ENCODE data around the gene SPRED2. TPM values are rescaled to one million over a fixed set of nuclear protein-coding genes. Genes with fewer than 3 reads are reported as not detected.

SPRED2 gene
- total RNA-seq, 1 donor from 2014 or later: 46.3 TPM

DNA sequence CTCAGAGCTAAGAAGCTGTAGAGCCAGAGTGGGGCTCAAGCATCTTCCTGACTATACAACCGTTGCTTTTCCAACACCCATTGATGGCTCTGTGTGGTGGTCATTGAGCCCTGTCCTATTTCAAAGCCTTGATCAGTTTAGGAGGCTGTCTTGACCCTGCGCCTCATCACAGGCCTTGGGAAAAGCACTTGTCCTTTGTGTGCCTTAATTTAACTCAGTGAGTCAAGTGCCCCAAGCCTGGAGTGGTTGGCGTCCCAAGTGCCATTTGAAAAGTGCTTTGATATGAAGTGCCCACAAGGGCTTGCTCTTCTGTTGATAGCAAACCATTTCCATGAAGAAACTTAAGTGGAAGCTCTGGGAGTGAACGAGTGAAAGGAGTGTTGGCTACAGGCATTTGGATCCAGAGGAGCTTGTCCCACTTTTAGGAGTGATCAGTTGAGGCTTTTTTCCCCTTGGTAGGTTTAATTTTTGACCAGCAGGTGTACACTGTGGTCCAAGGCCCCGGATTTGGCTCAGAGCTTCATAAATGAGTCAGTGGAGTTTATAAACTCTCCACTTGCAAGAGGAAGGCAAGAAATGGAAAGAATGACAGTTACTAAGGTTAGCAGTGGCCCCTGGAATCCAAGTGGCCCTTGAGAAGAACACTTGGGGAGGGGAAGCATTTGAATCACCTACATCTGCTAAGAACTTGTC, 154.5 kb downstream of the SPRED2 start:
- DNase-seq (ENCODE audit: extremely low spot score, unreplicated experiment): peak; percentile 51
- no peak overlapping the region for H3K27ac Mint-ChIP-seq (ENCODE audit: unreplicated experiment)
- no peak for TF ChIP-seq CTCF (IDR thresholded peaks at IDR 0.05)
- H3K9me3 Mint-ChIP-seq (ENCODE audit: unreplicated experiment): no peaks in the 10 kb centered on the region
- H3K4me3 Mint-ChIP-seq (ENCODE audit: unreplicated experiment): no peak overlapping the region
- peaks cover 18% of the 10 kb centered on the region for H3K36me3 Mint-ChIP-seq (ENCODE audit: unreplicated experiment)
- H3K27me3 Mint-ChIP-seq (ENCODE audit: unreplicated experiment): no peaks in the 10 kb centered on the region
- peaks cover 58% of the 10 kb centered on the region for H3K4me1 Mint-ChIP-seq (ENCODE audit: unreplicated experiment)

GRCh38 chr2:65277118-65277517, 155.3 kb downstream of the SPRED2 start:
- Mint-ChIP-seq H3K9me3 (ENCODE audit: unreplicated experiment) (no peaks in the 10 kb centered on the region), H3K4me1 (ENCODE audit: unreplicated experiment) (peaks cover 56% of the 10 kb centered on the region), H3K27me3 (ENCODE audit: unreplicated experiment) (no peaks in the 10 kb centered on the region), H3K4me3 (ENCODE audit: unreplicated experiment) (no peak overlapping the region), H3K27ac (ENCODE audit: unreplicated experiment) (peak overlapping the region; percentile 21), H3K36me3 (ENCODE audit: unreplicated experiment) (peaks cover 26% of the 10 kb centered on the region)
- no peak for TF ChIP-seq CTCF (IDR thresholded peaks at IDR 0.05)
- DNase-seq (ENCODE audit: extremely low spot score, unreplicated experiment): no peak

GRCh38 chr2:65276609-65277008, 155.8 kb downstream of the SPRED2 start:
- no peak for TF ChIP-seq CTCF (IDR thresholded peaks at IDR 0.05)
- DNase-seq (ENCODE audit: extremely low spot score, unreplicated experiment): no peak
- Mint-ChIP-seq H3K36me3 (ENCODE audit: unreplicated experiment) (peaks cover 28% of the 10 kb centered on the region), H3K27ac (ENCODE audit: unreplicated experiment) (peak overlapping the region; percentile 21), H3K4me3 (ENCODE audit: unreplicated experiment) (no peak overlapping the region), H3K4me1 (ENCODE audit: unreplicated experiment) (peaks cover 51% of the 10 kb centered on the region), H3K27me3 (ENCODE audit: unreplicated experiment) (no peaks in the 10 kb centered on the region), H3K9me3 (ENCODE audit: unreplicated experiment) (no peaks in the 10 kb centered on the region)

DNA sequence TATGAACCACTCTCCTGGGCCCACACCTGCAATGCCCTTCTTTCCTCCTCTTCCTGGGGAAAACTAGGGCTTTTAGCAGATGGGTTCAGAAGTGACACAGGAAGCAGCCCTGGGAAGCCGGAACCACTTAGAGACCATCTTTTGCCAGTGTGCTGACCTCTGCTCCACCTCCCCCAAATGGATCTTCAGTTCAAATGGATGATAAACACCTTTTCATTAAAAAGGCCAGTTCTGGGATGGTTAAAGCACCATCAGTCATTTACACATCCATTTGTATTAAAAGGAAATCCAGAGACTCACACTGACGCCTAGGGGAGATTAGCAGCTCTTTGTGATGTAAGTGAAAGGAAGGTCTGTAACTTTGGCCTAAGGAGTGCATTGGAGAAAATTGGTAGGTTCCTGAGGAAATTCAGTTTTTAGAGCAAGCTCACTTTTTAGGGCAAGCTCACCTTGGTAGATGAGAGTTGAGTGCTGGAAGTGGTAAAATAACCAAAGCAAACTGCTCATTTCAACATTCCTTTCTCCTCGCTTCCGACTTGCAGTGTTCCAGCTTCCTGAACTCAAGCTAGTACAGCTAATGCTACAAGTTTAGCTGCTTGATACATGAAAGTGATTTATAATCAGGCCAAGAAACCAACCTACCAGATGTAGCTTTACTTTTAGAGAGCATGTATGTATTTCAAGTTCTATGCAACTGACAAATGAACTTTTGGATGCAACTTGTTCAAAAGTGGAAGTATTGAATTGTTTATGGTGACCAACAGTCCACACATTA, 157.1 kb downstream of the SPRED2 start:
- Mint-ChIP-seq H3K9me3 (ENCODE audit: unreplicated experiment) (no peaks in the 10 kb centered on the region), H3K36me3 (ENCODE audit: unreplicated experiment) (peaks cover 32% of the 10 kb centered on the region), H3K27ac (ENCODE audit: unreplicated experiment) (peak overlapping the region; percentile 10), H3K4me1 (ENCODE audit: unreplicated experiment) (peaks cover 50% of the 10 kb centered on the region), H3K27me3 (ENCODE audit: unreplicated experiment) (no peaks in the 10 kb centered on the region), H3K4me3 (ENCODE audit: unreplicated experiment) (no peak overlapping the region)
- no peak for DNase-seq (ENCODE audit: extremely low spot score, unreplicated experiment)
- TF ChIP-seq CTCF (IDR thresholded peaks at IDR 0.05): no peak

GRCh38 chr2:65273344-65273743, 159.1 kb downstream of the SPRED2 start:
- Mint-ChIP-seq H3K9me3 (ENCODE audit: unreplicated experiment) (no peaks in the 10 kb centered on the region), H3K27me3 (ENCODE audit: unreplicated experiment) (no peaks in the 10 kb centered on the region), H3K27ac (ENCODE audit: unreplicated experiment) (no peak overlapping the region), H3K36me3 (ENCODE audit: unreplicated experiment) (peaks cover 45% of the 10 kb centered on the region), H3K4me3 (ENCODE audit: unreplicated experiment) (no peak overlapping the region), H3K4me1 (ENCODE audit: unreplicated experiment) (peaks cover 51% of the 10 kb centered on the region)
- DNase-seq (ENCODE audit: extremely low spot score, unreplicated experiment): no peak
- TF ChIP-seq CTCF (IDR thresholded peaks at IDR 0.05): no peak

Measured in osteocyte (in vitro differentiated cells).